Measurements from ENCODE around the gene AGXT. TPM values are rescaled to one million over a fixed set of nuclear protein-coding genes. Genes with fewer than 3 reads are reported as not detected.

Gene AGXT
- not detected in 2 replicates for total RNA-seq

GRCh38 chr2:240868286-240869108 lies at the start of gene AGXT:
Gene AGXT, plus strand, starts transcription at chr2:240868824. Its CDS starts 42 bp downstream, at chr2:240868866.

GRCh38 chr2:240819858-240820606 lies 48.6 kb upstream of the AGXT start, which contains the start of gene KIF1A:
Gene KIF1A, minus strand, starts transcription at chr2:240820219. Its CDS starts 22,467 bp downstream, at chr2:240797752.

GRCh38 chr2:240895656-240896388 lies 27.2 kb downstream of the AGXT start, which contains the start of gene MAB21L4:
Gene MAB21L4, minus strand, starts transcription at chr2:240896156. Its CDS starts 159 bp downstream, at chr2:240895997.

DNA sequence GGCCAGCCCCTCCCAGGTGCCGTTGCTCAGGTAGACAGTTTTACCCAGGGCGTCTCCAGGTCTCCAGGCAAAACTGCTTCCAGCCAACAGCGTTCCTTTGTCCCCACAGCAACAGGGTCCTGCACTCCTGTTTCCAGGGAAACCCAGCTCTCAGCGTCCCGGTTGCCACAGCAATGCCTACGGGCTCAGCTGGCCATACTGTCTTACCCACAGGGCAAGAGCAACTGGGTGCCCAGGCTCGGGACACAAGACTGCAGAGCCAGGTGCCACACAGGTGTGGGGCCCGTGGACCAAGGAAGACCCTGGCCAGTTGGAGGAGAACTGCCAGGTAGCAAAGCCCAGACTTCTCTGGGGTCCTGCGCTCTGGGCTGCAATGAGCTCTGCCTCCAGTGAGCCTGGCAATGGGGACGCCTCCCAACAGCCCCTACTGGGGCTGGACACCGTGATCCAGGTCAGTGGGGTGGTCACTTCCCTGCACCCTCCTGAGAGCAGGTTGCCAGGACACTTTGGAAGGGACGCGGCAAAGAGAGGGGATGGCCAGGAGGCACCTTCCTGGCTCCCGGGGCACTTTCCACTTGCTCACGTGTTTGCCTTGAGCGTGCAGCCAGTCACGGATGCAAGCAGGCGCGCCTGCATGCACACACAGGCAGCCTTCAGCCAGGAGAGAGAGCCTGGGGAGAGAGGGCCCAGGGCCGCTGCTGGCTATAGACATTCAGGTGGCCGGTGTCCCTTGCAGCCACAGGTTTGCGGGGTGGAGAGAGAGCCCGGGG lies 37.7 kb downstream of the AGXT start, which contains the start of gene CROCC2:
TSS of gene CROCC2 (plus strand) at position 196 of the 770 bp plus-strand sequence. CDS start at position 374, 178 bp downstream.

Other genes starting within 250 kb of the AGXT start
- gene GPR35, start 243.3 kb upstream of the AGXT start, total RNA-seq = 0.25 and 0.33 TPM in 2 replicates
- not detected in 2 replicates for gene AQP12B, start 185.9 kb upstream of the AGXT start, total RNA-seq
- not detected in 2 replicates for gene AQP12A, start 177.0 kb upstream of the AGXT start, total RNA-seq
- 2.6 and 4.9 TPM in 2 replicates for gene KIF1A, start 48.6 kb upstream of the AGXT start, total RNA-seq
- gene MAB21L4, start 27.3 kb downstream of the AGXT start, total RNA-seq = not detected in 2 replicates
- not detected in 2 replicates for gene CROCC2, start 37.5 kb downstream of the AGXT start, total RNA-seq
- gene SNED1, start 129.8 kb downstream of the AGXT start, total RNA-seq = 1.5 and 6.7 TPM in 2 replicates
- 15.0 and 20.9 TPM in 2 replicates for gene MTERF4, start 233.5 kb downstream of the AGXT start, total RNA-seq

All from mesangial cell (primary cell).